Measurements from ENCODE around the gene NGRN.

NGRN gene

GRCh38 chr15:90318591-90318990, 53.1 kb downstream of the NGRN start:
- no peak for DNase-seq (ENCODE audit: low read depth in 2 of 2)

- peak; percentile 20 to 40 for DNase-seq (ENCODE audit: low read depth in 2 of 2)
Observed at GRCh38 chr15:90320062-90320884, 54.8 kb downstream of the NGRN start.

GRCh38 chr15:90320885-90321278, 55.4 kb downstream of the NGRN start:
- no peak for DNase-seq (ENCODE audit: low read depth in 2 of 2)
